ENCODE data around the gene MUSTN1. TPM values are rescaled to one million over a fixed set of nuclear protein-coding genes. Genes with fewer than 3 reads are reported as not detected.
A peak's percentile ranks its signal among the peaks of the same experiment; 100 is the strongest.

Gene MUSTN1
- total and polyA plus RNA-seq, 7 donors, result 4.2 to 12.7 (median 8.2) TPM; not detected in 1

GRCh38 chr3:52844290-52844975 is 9.6 kb upstream of the MUSTN1 start:
- peaks cover 0 to 50% (median 30%) of the 10 kb centered on the region in 4 donors for H3K4me1 ChIP-seq
- WGBS, 2 donors, result 80 to 91% methylated on average over 18 of the region's 18 CpGs
- peaks cover 7 to 74% (median 16%) of the 10 kb centered on the region in 4 donors for H3K36me3 ChIP-seq
- no peak for DNase-seq
- intact Hi-C loops (cut with DNase I), result loop anchor here (10.0 kb wide), 1 partner anchor 90 kb away; no protein-coding TSS in a partner anchor
- peak overlapping the region; percentile 67 to 79 (median 74) for H3K27ac ChIP-seq
- H3K4me3 ChIP-seq, result no peak overlapping the region
- H3K27me3 ChIP-seq, result no peaks in the 10 kb centered on the region
- no peaks in the 10 kb centered on the region for H3K9me3 ChIP-seq
- no peak for TF ChIP-seq POLR2AphosphoS5 (IDR thresholded peaks at IDR 0.05)
- no peak for TF ChIP-seq CTCF (IDR thresholded peaks at IDR 0.05)

- TF ChIP-seq CTCF (IDR thresholded peaks at IDR 0.05), result no peak
- TF ChIP-seq POLR2AphosphoS5 (IDR thresholded peaks at IDR 0.05), result no peak
- no peak for TF ChIP-seq POLR2A (IDR thresholded peaks at IDR 0.05)
- H3K4me1 ChIP-seq, result peaks cover 0 to 45% (median 30%) of the 10 kb centered on the region in 4 donors
- H3K4me3 ChIP-seq, result no peak overlapping the region
- no peaks in the 10 kb centered on the region for H3K27me3 ChIP-seq
- no peaks in the 10 kb centered on the region for H3K9me3 ChIP-seq
- H3K27ac ChIP-seq, result peak overlapping the region; percentile 67 to 79 (median 74)
- peaks cover 4 to 74% (median 14%) of the 10 kb centered on the region in 4 donors for H3K36me3 ChIP-seq
- DNase-seq, result no peak
- WGBS, 2 donors, result 86 to 95% methylated on average over 2 of the region's 2 CpGs
- intact Hi-C loops (cut with DNase I), result loop anchor here (10.0 kb wide), 1 partner anchor 91 kb away; no protein-coding TSS in a partner anchor
Observed at GRCh38 chr3:52843881-52844280, 9.1 kb upstream of the MUSTN1 start.

GRCh38 chr3:52843108-52843865 is 8.5 kb upstream of the MUSTN1 start:
- TF ChIP-seq POLR2A (IDR thresholded peaks at IDR 0.05) (no peak), EP300 (IDR thresholded peaks at IDR 0.05) (no peak), CTCF (IDR thresholded peaks at IDR 0.05) (no peak), POLR2AphosphoS5 (IDR thresholded peaks at IDR 0.05) (no peak)
- H3K9me3 ChIP-seq, result no peaks in the 10 kb centered on the region
- peaks cover 0 to 39% (median 28%) of the 10 kb centered on the region in 4 donors for H3K4me1 ChIP-seq
- no peaks in the 10 kb centered on the region for H3K27me3 ChIP-seq
- peak overlapping the region in 1 of 4 donors; percentile 79 for H3K27ac ChIP-seq
- 82 to 84% methylated on average over 20 of the region's 20 CpGs for WGBS, 2 donors
- peaks cover 4 to 73% (median 14%) of the 10 kb centered on the region in 4 donors for H3K36me3 ChIP-seq
- DNase-seq, result no peak
- no peak overlapping the region for H3K4me3 ChIP-seq
- intact Hi-C loops (cut with DNase I), result loop anchor here (10.0 kb wide), 1 partner anchor 92 kb away; no protein-coding TSS in a partner anchor

GRCh38 chr3:52842424-52842823 is 7.6 kb upstream of the MUSTN1 start:
- no peaks in the 10 kb centered on the region for H3K9me3 ChIP-seq
- WGBS, 2 donors, result 78 to 88% methylated on average over 7 of the region's 7 CpGs
- DNase-seq, result no peak
- peaks cover 0 to 38% (median 28%) of the 10 kb centered on the region in 4 donors for H3K4me1 ChIP-seq
- H3K36me3 ChIP-seq, result peaks cover under 1 to 64% (median 12%) of the 10 kb centered on the region in 4 donors
- TF ChIP-seq EP300 (IDR thresholded peaks at IDR 0.05), result no peak
- TF ChIP-seq POLR2AphosphoS5 (IDR thresholded peaks at IDR 0.05), result no peak
- no peak for TF ChIP-seq POLR2A (IDR thresholded peaks at IDR 0.05)
- TF ChIP-seq CTCF (IDR thresholded peaks at IDR 0.05), result no peak
- H3K4me3 ChIP-seq, result no peak overlapping the region
- no peaks in the 10 kb centered on the region for H3K27me3 ChIP-seq
- H3K27ac ChIP-seq, result peak overlapping the region in 1 of 4 donors; percentile 79
- intact Hi-C loops (cut with DNase I), result loop anchor here (10.0 kb wide), 1 partner anchor 92 kb away; no protein-coding TSS in a partner anchor

Measured in sigmoid colon (tissue), 7 donors.